Osteoblast (primary cell): ENCODE results near the gene CDSN. TPM values are rescaled to one million over a fixed set of nuclear protein-coding genes. Genes with fewer than 3 reads are reported as not detected.

Experiments used
- DNase-seq: peaks from one replicate; pipeline ENCODE4 v3.0.0; 2011; ENCODE audit warnings: low spot score, mixed read lengths; ENCODE audit not compliant: insufficient read length; ENCODE audit errors: missing footprints
- H2AFZ ChIP-seq: 2 replicates; pipeline ENCODE4 v1.6.0; 2011; ENCODE audit warnings: mild to moderate bottlenecking, low read length
- H3K27ac ChIP-seq: 2 replicates; pipeline ENCODE4 v1.5.1; 2011; ENCODE audit warnings: mild to moderate bottlenecking, low read depth, low read length, moderate library complexity
- H3K27me3 ChIP-seq: 2 replicates; pipeline ENCODE4 v1.6.0; 2012; ENCODE audit warnings: mild to moderate bottlenecking, control low read depth, inconsistent platforms, low read length, moderate library complexity; ENCODE audit not compliant: insufficient read depth
- H3K36me3 ChIP-seq: 2 replicates; pipeline ENCODE4 v1.5.1; 2011; ENCODE audit warnings: mild to moderate bottlenecking, low read length, control low read depth, moderate library complexity; ENCODE audit not compliant: insufficient read depth
- H3K4me1 ChIP-seq: 2 replicates; pipeline ENCODE4 v1.5.1; 2011; ENCODE audit warnings: mild to moderate bottlenecking, low read length, control low read depth, moderate library complexity; ENCODE audit not compliant: insufficient read depth
- H3K4me2 ChIP-seq: 2 replicates; pipeline ENCODE4 v1.6.0; 2011; ENCODE audit warnings: mild to moderate bottlenecking, low read length; ENCODE audit not compliant: insufficient read depth
- H3K4me3 ChIP-seq: fragments of 200-600 bp; sonication (generic); 3 replicates; pipeline ENCODE4 v1.5.1; 2012; ENCODE audit warnings: mild to moderate bottlenecking, low read length, inconsistent platforms; ENCODE audit not compliant: insufficient read depth
- H3K79me2 ChIP-seq: 2 replicates; pipeline ENCODE4 v1.6.0; 2012; ENCODE audit warnings: mild to moderate bottlenecking, low read length, control low read depth, inconsistent platforms; ENCODE audit not compliant: insufficient read depth
- H3K9me3 ChIP-seq: 2 replicates; pipeline ENCODE4 v1.5.1; 2011; ENCODE audit warnings: low read depth, low read length, control low read depth
- H4K20me1 ChIP-seq: 2 replicates; pipeline ENCODE4 v1.6.0; 2012; ENCODE audit warnings: mild to moderate bottlenecking, low read length, control low read depth; ENCODE audit not compliant: insufficient read depth
- total RNA-seq: library from RNA; depleted of rRNA; stranded (reverse); fragments of >200 nt; gene quantifications from 2 replicates; pipeline ENCODE4 v1.2.3, GENCODE V29; 2012
- TF ChIP-seq, protein P1 (sequence below): IDR thresholded peaks from 2 replicates; pipeline ENCODE4 v1.5.1; 2011; ENCODE audit warnings: mild to moderate bottlenecking, low read depth, low read length, moderate library complexity; ENCODE audit errors: extremely low read depth

The CDSN gene
- total RNA-seq, 1 donor, result not detected

DNA sequence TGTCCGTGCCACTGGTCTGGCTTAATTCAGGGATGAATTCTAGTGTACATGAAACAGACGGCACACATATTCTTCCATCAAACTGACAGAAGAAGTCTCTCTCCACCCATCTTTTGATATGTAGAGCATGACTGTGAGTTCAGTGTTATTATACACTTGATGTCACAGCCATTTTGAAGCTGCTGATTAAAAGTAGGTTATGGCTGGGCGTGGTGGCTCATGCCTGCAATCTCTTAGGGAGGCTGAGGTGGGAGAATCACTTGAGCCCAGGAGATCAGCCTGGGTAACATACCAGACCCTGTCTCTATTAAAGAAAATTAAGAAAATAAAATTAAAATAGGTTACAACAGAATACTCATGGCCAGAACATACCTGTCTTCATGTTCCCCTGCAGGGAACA is 28.6 kb downstream of the CDSN start:
- Histone ChIP-seq H3K27me3 (no peaks in the 10 kb centered on the region), H3K4me2 (no peak overlapping the region), H3K9me3 (no peaks in the 10 kb centered on the region), H4K20me1 (no peaks in the 10 kb centered on the region), H3K4me3 (no peak overlapping the region), H3K27ac (no peak overlapping the region), H3K36me3 (no peaks in the 10 kb centered on the region), H2AFZ (no peak overlapping the region), H3K79me2 (no peaks in the 10 kb centered on the region), H3K4me1 (peaks cover 8% of the 10 kb centered on the region)
- TF ChIP-seq, protein P1, sequence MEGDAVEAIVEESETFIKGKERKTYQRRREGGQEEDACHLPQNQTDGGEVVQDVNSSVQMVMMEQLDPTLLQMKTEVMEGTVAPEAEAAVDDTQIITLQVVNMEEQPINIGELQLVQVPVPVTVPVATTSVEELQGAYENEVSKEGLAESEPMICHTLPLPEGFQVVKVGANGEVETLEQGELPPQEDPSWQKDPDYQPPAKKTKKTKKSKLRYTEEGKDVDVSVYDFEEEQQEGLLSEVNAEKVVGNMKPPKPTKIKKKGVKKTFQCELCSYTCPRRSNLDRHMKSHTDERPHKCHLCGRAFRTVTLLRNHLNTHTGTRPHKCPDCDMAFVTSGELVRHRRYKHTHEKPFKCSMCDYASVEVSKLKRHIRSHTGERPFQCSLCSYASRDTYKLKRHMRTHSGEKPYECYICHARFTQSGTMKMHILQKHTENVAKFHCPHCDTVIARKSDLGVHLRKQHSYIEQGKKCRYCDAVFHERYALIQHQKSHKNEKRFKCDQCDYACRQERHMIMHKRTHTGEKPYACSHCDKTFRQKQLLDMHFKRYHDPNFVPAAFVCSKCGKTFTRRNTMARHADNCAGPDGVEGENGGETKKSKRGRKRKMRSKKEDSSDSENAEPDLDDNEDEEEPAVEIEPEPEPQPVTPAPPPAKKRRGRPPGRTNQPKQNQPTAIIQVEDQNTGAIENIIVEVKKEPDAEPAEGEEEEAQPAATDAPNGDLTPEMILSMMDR, result no peak
- no peak for DNase-seq

DNA sequence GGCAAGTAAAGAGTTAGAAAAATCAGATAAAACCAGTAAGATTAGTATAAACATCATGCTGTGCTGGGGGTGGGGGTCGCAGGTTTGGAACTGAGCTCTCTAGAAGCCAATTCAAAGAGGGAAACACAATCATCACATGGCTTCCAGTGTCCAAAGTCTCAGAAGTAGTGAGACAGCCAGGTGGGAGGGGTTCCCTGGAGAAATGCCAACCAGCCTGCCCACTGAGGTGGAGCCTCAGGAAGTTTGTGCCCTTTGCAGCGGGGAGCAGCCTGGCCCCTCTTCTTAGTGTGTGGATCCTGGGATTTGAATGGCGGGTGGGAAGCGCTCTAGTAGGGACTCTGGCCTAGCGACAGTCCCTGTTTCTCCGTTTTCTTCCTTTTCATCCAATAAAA is 29.3 kb downstream of the CDSN start:
- no peaks in the 10 kb centered on the region for H3K36me3 ChIP-seq
- H3K79me2 ChIP-seq, result no peaks in the 10 kb centered on the region
- TF ChIP-seq, protein P1, result no peak
- H3K4me2 ChIP-seq, result no peak overlapping the region
- no peak overlapping the region for H3K27ac ChIP-seq
- H4K20me1 ChIP-seq, result no peaks in the 10 kb centered on the region
- no peaks in the 10 kb centered on the region for H3K27me3 ChIP-seq
- no peak overlapping the region for H2AFZ ChIP-seq
- no peaks in the 10 kb centered on the region for H3K9me3 ChIP-seq
- H3K4me3 ChIP-seq, result no peak overlapping the region
- DNase-seq, result no peak
- peaks cover 15% of the 10 kb centered on the region for H3K4me1 ChIP-seq

DNA sequence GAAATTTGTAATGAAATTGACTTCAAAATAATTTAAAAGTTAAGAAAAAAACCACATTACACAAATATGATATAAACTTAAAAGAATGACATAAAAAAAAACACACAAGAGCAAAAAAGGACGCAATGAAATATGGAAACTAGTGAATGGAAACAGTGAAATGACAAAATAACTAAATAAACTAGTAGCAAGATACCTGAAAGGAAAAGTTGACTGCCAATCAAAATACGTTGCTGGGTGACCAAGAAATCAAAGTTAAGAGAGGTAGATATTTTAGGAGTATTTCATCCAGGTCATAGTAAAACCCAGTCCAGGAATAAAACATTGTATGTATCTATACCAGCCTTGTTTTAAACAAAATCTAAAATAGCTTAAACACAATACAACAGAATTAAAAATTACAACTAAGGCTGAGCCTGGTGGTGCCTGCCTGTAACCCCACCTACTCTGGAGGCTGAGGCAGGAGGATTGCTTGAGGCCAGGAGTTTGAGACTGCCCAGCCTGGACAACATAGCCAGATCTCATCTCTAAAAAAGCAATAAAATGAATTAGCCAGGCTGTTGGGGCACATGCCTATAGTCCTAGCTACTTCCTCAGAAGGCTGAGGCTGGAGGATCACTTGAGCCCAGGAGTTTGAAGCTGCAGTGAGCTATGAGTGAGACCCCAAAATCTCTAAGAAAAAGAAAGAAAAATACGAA is 29.8 kb downstream of the CDSN start:
- H3K4me2 ChIP-seq, result no peak overlapping the region
- H3K27me3 ChIP-seq, result no peaks in the 10 kb centered on the region
- H3K4me3 ChIP-seq, result no peak overlapping the region
- H3K4me1 ChIP-seq, result peaks cover 15% of the 10 kb centered on the region
- no peaks in the 10 kb centered on the region for H3K79me2 ChIP-seq
- no peak for DNase-seq
- TF ChIP-seq, protein P1, result no peak
- no peaks in the 10 kb centered on the region for H4K20me1 ChIP-seq
- no peak overlapping the region for H2AFZ ChIP-seq
- no peaks in the 10 kb centered on the region for H3K36me3 ChIP-seq
- no peaks in the 10 kb centered on the region for H3K9me3 ChIP-seq
- no peak overlapping the region for H3K27ac ChIP-seq

DNA sequence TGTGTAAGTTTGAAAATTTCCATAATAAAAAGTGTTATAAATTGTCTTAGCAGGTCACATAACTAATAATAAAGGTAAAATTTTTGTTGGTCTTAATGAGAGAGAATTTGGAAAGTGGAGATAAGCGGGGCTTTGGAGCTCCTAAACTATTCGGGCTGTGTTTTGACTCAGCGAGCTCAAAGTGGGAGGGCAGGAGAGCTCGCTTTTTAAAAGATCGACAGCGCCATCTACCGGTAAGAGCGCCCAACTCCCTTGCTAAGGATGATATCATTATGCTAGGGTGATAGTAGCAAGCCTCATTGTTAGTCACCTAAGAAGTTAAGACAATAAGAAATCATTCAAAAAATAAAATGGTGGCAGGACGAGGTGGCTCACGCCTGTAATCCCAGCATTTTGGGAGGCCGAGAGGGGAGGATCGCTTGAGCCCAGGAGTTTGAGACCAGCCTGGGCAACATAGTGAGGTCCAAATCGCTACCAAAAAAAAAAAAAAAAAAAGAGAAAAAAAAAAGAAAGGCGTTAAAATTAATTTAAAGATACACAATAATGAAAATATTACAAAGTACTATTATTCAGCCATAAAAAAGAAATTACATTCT is 32.7 kb downstream of the CDSN start:
- no peak overlapping the region for H2AFZ ChIP-seq
- peak overlapping the region; percentile 46 for H3K4me3 ChIP-seq
- peak overlapping the region; percentile 77 for H3K27ac ChIP-seq

More for the DNA sequence above, 32.7 kb downstream of the CDSN start:
- Histone ChIP-seq H3K9me3 (no peaks in the 10 kb centered on the region), H4K20me1 (no peaks in the 10 kb centered on the region), H3K4me1 (peaks cover 25% of the 10 kb centered on the region), H3K36me3 (no peaks in the 10 kb centered on the region), H3K27me3 (no peaks in the 10 kb centered on the region), H3K79me2 (no peaks in the 10 kb centered on the region), H3K4me2 (peak overlapping the region; percentile 81)
- peak; percentile 89 for DNase-seq
- TF ChIP-seq, protein P1, result peak; percentile 82
